H1 (cell line): ENCODE data around the gene ARFGAP3. TPM values are rescaled to one million over a fixed set of nuclear protein-coding genes. Genes with fewer than 3 reads are reported as not detected.

Experiments
- GABPA ChIP-seq: IDR thresholded peaks from 2 replicates; pipeline ENCODE4 v1.6.1; 2011; ENCODE audit warnings: mild to moderate bottlenecking, low read length, moderate library complexity, borderline replicate concordance; ENCODE audit not compliant: insufficient read depth
- NANOG ChIP-seq: IDR thresholded peaks from 2 replicates; pipeline ENCODE4 v1.6.1; 2011; ENCODE audit warnings: low read length, low read depth, mild to moderate bottlenecking, inconsistent platforms; ENCODE audit not compliant: insufficient read depth, poor library complexity, severe bottlenecking
- PHF8 ChIP-seq: fragments of 200-600 bp; sonication (generic); conservative IDR thresholded peaks from 2 replicates; pipeline ENCODE4 v1.7.1; 2012; ENCODE audit warnings: low read depth, mild to moderate bottlenecking, inconsistent platforms, low read length, moderate library complexity
- POLR2AphosphoS5 ChIP-seq: IDR thresholded peaks from 2 replicates; pipeline ENCODE4 v1.6.1; 2011; ENCODE audit warnings: low read depth, low read length
- SP1 ChIP-seq: IDR thresholded peaks from 2 replicates; pipeline ENCODE4 v1.6.1; 2011; ENCODE audit warnings: low read depth, low read length
- TAF1 ChIP-seq: IDR thresholded peaks from 2 replicates; pipeline ENCODE4 v1.6.1; 2011; ENCODE audit warnings: mild to moderate bottlenecking, low read depth, low read length
- polyA plus RNA-seq, 7 experiments: library from polyadenylated mRNA; depleted of rRNA in 3 of 7; stranded (reverse) in 5 of 7; unstranded in 2 of 7; fragments of >200 nt in 5 of 7; fragments of 200-250 nt in 2 of 7; gene quantifications; 1 replicate in 5 of 7; 2 replicates in 1 of 7; 4 replicates in 1 of 7; pipeline versions ENCODE4 v1.2.1 to v1.2.3, GENCODE V29; 2011 to 2013; ENCODE audit warnings: missing spikeins in 2 of 7, mixed read lengths in 2 of 7
- total RNA-seq: library from RNA; stranded (reverse); fragmentation: NEBNext Ultra II Directional; extraction: Animal tissue kit (Norgen Biotek cat#: 25700); gene quantifications from 2 replicates; pipeline ENCODE4 v1.2.1, GENCODE V29; 2021
- TF ChIP-seq, protein P1 (sequence below): IDR thresholded peaks from 2 replicates; pipeline ENCODE4 v1.6.1; 2012; ENCODE audit warnings: inconsistent platforms

Gene ARFGAP3
- total and polyA plus RNA-seq, 2 of the 8 experiments (the other 6 are each of a cell fraction or from before 2014, with no cell fraction given): 9.7 to 16.0 TPM

DNA sequence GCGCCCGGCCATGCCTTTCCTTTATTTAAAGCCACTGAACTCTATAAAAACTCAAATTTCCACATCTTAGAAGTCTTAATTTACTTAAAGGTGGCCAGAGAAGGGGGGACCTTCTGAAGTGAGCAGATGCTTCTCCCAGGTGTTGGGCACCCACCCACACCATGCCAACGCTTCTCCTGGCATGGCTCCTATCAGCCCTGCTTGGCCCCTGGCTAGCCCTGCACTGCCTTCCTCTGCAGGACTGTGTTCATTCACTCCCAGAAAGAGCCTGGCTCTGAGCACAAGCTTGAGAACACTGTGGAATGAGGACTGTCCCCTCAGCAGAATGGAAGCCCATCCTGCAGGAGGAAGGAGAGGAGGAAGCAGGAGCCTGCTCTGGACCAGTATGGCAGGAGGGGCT is 34.6 kb upstream of the ARFGAP3 start (continued):
- TF ChIP-seq, protein P1, sequence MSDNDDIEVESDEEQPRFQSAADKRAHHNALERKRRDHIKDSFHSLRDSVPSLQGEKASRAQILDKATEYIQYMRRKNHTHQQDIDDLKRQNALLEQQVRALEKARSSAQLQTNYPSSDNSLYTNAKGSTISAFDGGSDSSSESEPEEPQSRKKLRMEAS: no peak
- TF ChIP-seq NANOG (no peak), GABPA (no peak), PHF8 (no peak), TAF1 (no peak), POLR2AphosphoS5 (no peak), SP1 (no peak)
